A172 (cell line): ENCODE data around the gene NCAPD3. TPM values are rescaled to one million over a fixed set of nuclear protein-coding genes. Genes with fewer than 3 reads are reported as not detected.
A peak's percentile ranks its signal among the peaks of the same experiment; 100 is the strongest.
"Not testable (repeated sequence)": the region's sequence is repeated elsewhere in the genome, so short reads cannot be mapped to it uniquely, and the experiment has no call there.

Experiments
- DNase-seq: peaks from one replicate; pipeline ENCODE4 v3.0.0-alpha.2; 2015; ENCODE audit warnings: low spot score
- total RNA-seq: library from RNA; depleted of rRNA; stranded (reverse); fragments of >200 nt; shearing (Covaris generic); gene quantifications from 2 replicates; pipeline ENCODE4 v1.2.3, GENCODE V29; 2014; rRNA removed

NCAPD3 gene
- 16.8 and 20.1 TPM in 2 replicates for total RNA-seq

DNA sequence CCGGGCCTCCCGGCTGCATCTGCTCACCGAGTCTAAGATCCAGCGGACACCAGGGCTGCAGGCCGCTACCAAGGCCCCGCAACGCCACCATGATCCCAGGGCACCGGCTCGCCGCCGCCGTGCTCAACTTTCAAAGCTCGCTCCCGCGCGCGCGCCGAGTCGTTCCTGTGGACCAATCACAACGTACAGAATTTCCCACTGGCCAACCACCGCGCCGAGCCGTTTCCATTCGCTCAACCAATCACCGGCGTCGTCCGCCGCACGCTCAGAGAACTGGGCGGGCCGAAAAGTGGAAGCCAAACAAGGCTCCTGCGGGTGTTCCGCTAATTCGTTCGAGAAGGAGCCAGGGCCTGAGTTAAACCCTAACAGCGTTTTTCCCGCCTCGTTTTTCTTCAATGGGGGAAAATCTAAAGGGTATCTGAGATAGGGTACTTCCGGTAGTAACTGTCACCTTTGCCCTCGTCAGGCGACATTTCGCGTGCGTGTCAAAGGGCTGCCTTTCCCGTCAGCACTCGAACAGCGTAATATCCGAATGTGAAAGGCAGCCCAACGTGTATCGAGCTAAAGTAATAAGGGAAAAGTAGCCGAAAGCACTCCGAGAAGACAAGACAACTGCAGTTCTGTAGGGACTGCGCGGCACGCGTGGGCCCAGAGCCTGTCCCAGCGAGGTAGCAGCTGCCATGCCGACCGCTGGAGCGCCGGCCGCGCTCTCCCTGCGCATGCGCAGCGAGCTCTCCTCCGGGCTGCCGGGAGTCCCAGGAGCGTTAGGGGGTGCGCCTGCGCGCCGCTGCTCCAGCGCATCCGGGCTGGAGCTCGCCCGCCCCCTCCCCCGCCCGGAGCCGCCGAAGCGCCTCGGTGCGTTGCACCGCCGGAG is at the start of gene NCAPD3, which contains the start of gene VPS26B:
TSS of gene NCAPD3 (minus strand) at position 132 of the 874 bp plus-strand sequence. CDS start at position 91, 41 bp downstream.
TSS of gene VPS26B (plus strand) at position 836 of the 874 bp plus-strand sequence. CDS start 452 bp downstream, outside the sequence.
- peak; percentile 84 for DNase-seq

DNA sequence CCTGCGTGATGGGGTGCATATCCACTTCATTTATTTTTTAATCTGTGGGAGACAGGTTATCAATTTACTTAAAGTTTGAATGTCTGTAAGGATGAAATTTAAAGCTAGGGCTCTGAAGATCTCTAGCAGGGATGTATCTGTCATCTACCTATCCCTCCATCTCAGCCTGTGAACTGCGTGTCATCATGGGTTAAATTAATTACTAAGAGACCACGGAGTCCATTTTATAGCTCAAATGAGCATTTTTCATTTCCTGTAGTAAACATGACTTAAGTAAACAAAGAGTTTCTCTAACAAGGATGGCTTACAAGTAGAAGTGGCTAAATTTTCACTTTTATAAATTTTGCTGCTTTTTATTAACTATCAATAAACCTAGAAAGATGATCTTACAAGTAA is 49.5 kb upstream of the NCAPD3 start:
- no peak for DNase-seq

DNA sequence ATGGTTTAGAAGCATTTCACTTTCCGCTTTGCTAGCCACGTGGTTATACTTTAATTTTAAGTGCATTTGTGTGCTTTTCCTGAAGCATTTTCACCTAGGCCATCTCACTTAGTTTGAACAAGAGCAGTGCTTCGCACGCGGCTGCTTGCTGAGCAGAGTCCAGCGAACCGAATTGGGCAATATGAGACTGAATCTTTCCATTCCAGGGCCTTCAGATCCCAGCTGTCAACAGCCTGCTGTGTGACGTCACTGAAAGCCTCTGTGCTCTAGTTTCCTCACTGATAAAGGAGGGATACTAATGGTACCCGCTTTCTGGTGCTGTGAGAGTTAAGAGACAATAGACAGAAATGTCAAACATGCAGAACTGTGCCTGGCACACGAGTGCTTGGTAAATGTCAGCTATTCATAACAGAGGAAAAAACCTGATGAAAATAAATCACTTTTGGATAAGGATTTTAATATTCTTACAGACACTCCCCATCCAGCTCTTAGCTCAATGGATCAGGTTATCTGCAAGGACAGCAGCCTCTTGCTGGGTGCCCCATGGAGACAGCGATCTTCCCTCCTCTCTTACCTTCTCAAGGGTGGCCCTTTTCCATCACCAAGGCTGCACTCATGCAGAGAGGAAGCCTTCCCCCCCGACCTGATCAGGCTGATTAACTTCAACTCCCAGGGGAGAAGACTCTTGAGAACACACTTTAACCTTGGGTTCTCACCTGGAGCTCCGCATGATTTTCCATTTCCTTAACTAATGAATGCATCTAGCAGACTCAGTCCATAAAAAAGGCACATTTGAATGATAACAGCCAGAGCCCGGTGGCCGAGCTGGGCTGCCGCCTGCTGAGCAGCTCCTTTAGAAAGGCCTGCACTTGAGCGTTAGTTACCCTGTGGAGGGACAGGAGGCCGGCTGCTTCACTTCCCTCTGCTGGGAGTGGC is 48.9 kb upstream of the NCAPD3 start:
- no peak for DNase-seq

DNA sequence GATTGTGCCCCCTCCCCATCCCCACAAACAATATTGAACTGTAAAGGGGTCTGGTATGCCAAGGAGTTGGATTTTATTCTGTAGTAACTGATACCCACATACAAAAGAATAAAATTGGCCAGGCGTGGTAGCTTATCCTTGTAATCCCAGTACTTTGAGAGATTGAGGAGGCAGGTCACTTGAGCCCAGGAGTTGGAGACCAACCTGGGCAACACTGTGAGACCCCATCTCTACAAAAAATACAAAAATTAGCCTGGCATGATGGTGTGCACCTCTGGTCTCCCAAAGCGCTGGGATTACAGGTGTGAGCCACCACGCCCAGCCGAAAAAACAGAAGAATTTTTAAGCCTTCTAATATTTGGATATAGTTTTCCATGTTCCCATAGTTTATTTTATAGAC is 48.2 kb upstream of the NCAPD3 start:
- no peak for DNase-seq

DNA sequence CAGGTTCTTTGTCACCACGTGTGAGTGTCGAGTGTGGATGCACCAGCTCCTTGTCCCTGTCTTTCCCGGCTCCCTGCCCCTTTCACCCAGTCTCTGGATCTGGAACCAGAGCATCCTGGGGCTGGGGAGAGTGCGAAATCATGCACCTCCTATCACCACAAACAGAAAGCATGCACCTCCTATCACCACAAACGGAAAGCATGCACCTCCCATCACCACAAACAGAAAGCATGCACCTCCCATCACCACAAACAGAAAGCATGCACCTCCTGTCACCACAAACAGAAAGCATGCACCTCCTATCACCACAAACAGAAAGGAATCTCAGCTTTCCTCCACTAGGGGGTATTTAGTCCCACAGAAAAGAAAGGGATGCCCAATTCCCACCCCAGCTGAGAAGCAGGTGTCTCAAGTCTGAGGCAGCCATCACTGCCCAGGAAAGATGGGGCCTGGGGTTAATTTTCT is 46.5 kb upstream of the NCAPD3 start:
- peak; percentile 22 for DNase-seq

- DNase-seq: no peak
These were observed 44.2 kb upstream of the NCAPD3 start for GRCh38 chr11:134267966-134268365.

DNA sequence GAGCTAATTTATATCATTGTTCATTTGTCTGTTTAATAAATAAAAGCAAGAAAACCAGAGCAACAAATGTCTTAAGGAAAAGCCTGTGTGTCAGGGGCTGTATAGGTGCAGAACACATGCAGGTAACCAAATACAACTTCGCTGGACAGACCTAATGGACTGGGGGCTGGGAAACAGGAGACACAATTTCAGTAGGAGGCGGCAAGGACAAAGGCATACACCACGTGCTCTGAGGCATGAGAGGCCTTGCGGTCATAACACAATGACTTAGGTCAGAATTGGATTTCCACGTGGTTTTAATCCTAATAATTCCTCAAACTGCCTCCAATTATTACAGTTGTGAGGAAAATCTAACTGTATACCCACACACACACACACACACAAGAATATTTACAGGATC is 43.7 kb upstream of the NCAPD3 start:
- no peak for DNase-seq

- DNase-seq: peak; percentile 64
These were observed 43.1 kb upstream of the NCAPD3 start for GRCh38 chr11:134266841-134267251.

DNA sequence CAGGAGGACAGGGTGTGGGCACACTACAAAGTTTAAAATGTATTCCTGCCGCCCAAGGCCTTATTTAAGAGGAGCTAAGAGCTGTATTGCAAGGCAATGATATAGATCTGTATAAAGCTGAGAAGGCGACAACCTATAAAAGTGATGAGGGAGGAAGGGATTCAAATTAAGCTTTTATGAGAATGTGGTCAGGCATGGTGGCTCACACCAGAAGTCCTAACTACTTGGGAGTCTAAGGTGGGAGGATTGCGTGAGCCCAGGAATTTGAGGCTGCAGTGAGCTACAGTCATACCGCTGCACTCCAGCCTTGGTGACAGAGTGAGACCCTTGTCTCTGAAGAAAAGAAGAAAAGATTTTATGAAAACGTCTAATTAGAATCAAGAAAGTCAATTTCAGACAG is 42.7 kb upstream of the NCAPD3 start:
- DNase-seq: peak; percentile 18

DNA sequence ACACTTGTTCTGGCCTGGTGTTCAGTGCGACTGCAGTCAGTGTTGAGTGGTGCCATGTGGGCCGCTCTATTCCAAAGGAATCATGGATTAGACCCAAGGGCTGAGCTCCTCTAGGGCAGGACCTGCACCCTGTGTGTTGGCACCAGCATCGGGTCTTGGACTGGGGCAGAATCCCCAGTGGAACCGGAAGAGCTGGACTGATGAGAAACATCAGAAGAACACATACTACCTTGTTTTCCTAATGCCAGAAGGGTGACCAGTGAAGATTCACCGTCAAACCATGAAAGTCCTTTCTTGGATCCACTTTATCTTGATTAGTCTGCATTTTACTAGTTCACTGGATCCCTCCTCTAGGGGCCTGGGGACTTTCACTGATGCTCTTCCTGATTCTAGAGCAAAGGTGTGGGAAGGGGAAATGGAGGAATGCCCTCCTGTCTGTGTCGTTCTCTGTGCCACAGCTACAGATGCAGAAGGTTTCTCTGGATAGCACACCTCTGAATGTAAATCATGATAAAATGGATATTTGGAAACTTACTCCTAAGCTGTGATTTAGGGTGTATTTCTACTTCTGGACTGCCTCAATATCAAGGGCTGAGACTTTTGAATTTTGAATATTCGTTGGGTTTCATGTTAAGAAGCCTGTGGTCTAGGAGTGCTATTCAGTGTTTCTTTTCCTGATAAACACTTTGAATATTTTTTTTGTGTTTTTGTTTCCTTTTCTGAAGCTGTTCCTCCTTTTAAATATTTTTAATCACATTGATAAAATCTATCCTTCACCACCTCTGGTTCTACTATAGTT is 41.4 kb upstream of the NCAPD3 start:
- DNase-seq: no peak

GRCh38 chr11:134261626-134262488 is 38.1 kb upstream of the NCAPD3 start:
- peak; percentile 18 for DNase-seq

DNA sequence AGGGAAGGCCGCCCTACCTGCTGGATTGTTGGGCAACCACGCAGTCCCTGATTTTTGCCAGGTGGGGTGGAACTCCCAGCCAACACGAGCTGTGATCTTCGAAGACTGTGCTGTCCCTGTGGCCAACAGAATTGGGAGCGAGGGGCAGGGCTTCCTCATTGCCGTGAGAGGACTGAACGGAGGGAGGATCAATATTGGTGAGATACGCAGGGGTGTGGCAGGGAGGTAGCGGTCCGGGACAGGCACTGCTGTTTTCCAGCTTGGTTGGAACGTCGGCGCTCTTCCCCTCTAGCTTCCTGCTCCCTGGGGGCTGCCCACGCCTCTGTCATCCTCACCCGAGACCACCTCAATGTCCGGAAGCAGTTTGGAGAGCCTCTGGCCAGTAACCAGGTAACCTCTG is 37.2 kb upstream of the NCAPD3 start:
- no peak for DNase-seq

GRCh38 chr11:134260503-134260902 is 36.7 kb upstream of the NCAPD3 start:
- DNase-seq: no peak

- DNase-seq: no peak
These were observed 34.8 kb upstream of the NCAPD3 start for GRCh38 chr11:134258577-134258976.

- DNase-seq: no peak
These were observed 33.3 kb upstream of the NCAPD3 start for GRCh38 chr11:134257101-134257500.

- not testable (repeated sequence) for DNase-seq
These were observed 31.4 kb upstream of the NCAPD3 start for GRCh38 chr11:134255184-134255561.

GRCh38 chr11:134254433-134255183 is 30.8 kb upstream of the NCAPD3 start:
- no peak for DNase-seq

DNA sequence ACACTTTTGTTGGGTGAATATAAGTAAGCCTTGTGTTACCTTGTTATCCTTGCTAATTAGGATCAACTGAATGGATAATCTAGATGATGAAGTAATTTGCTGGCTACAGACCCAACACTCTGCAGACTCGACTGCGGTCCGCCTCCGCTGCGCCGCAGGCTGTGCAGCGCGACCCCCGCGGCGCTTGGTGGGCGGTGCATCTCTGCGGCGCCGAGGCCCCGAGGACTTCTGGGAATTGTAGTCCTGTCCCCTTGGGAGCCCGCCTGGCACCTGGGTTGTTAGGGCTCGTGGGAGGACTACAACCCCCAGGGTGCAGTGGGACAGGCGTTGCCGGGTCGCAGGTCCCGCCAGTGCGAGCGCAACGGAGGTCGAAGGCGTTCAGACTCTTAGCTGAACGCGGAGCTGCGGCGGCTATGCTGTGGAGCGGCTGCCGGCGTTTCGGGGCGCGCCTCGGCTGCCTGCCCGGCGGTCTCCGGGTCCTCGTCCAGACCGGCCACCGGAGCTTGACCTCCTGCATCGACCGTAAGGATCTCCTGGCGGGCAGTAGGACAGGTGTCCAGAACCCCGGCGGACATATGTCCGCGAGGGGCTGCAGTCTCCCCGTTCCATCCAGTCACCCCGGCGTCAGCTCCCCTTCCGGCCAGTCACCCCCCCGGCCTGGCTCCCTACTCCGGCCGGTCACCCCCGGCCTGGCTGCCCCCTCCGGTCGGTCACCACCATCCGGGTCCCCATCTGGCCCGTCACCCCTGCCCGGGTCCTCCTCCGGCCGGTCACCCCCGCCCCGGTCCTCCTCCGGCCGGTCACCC is 29.6 kb upstream of the NCAPD3 start, which contains the start of the genes ACAD8 and THYN1:
TSS of gene ACAD8 (plus strand) at position 381 of the 806 bp plus-strand sequence. CDS start at position 414, 33 bp downstream.
TSS of gene THYN1 (minus strand) at position 165 of the 806 bp plus-strand sequence. CDS start 470 bp downstream, outside the sequence.
- DNase-seq: peak; percentile 81
